ENCODE measurements around the gene IRF3. TPM values are rescaled to one million over a fixed set of nuclear protein-coding genes. Genes with fewer than 3 reads are reported as not detected.

The IRF3 gene
- total RNA-seq, 1 experiment from 2014 or later, result 81.7 TPM

DNA sequence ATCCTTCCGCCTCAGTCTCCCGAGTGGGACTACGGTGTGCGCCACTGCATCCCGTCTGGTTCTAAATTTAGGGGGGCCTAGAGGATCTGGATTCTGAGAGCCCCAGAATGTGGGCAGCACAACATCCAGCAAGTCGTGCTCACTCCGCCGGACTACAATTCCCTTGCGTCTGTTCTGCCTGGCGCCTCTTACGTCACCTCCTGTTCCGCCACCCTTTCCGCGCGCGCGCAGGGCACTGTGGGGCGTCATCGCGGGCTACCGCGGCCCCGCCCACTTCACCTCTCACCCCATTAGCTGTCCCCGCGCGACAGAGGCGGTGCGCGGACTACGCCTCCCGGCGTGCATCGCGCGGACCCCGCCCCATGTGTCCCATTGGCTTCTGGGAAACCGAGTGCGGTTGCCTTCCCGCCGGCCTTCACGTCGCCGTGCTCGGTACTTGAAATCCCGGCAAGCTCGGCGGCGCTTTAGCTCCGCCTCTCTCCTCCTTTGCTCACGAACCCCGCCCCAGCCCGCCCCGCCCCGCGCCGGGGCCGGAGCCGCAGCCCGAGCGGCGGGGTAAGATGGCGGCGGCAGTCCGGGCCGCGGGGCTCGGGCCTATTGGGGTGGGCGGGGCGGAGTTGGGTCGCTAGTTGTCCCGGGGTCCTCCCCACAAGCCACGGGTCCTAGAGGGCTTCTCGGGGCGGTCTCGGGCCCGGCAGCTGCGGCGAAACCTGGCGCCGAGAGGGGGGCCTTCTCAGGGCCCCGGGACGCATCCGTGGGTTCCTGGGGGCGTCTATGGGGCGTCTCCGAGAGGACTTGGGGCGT is 23.8 kb downstream of the IRF3 start, which contains the start of gene SCAF1:
Gene SCAF1 (plus strand): TSS at position 522 of the 804 bp plus-strand sequence. CDS start 2,818 bp downstream, outside the sequence.
- no peaks in the 10 kb centered on the region for H3K9me3 ChIP-seq (ENCODE audit: low read depth, low read length, poor library complexity, severe bottlenecking)
- peaks cover 40% of the 10 kb centered on the region for H3K4me1 ChIP-seq (ENCODE audit: insufficient read depth, low read length, poor library complexity, severe bottlenecking)
- no peaks in the 10 kb centered on the region for H3K27me3 ChIP-seq (replicated peaks; ENCODE audit: insufficient read depth, low read depth, low read length, poor library complexity)
- H3K27ac ChIP-seq (ENCODE audit: low read depth, low read length, poor library complexity, severe bottlenecking), result peak within 1 kb of the TSS; percentile 98
- H3K36me3 ChIP-seq (ENCODE audit: insufficient read depth, low read length, poor library complexity, severe bottlenecking), result peaks cover 20% of the 10 kb centered on the region
- CTCF ChIA-PET, result interaction anchor here (0.5 to 0.6 kb wide), 2 partner anchors 81 to 458 kb away, joined by 3 to 6 read pairs; no protein-coding TSS in a partner anchor
- intact Hi-C loops (cut with micrococcal nuclease; ENCODE audit: unreplicated experiment), result loop anchor here (2.0 kb wide), 1 partner anchor 49 kb away; no protein-coding TSS in a partner anchor
- H3K4me3 ChIP-seq (ENCODE audit: low read depth, low read length, poor library complexity, severe bottlenecking), result peak within 1 kb of the TSS; percentile 82
- POLR2A ChIA-PET (ENCODE audit: low non-redundant PET), result interaction anchor here (0.7 kb wide), 1 partner anchor 35 kb away, joined by 5 read pairs; the partner anchor contains the start of gene PRMT1
- TF ChIP-seq EZH2 (IDR thresholded peaks at IDR 0.05; ENCODE audit: borderline replicate concordance, low read depth, low read length, poor library complexity, severe bottlenecking), result no peak
- TF ChIP-seq, protein P1, sequence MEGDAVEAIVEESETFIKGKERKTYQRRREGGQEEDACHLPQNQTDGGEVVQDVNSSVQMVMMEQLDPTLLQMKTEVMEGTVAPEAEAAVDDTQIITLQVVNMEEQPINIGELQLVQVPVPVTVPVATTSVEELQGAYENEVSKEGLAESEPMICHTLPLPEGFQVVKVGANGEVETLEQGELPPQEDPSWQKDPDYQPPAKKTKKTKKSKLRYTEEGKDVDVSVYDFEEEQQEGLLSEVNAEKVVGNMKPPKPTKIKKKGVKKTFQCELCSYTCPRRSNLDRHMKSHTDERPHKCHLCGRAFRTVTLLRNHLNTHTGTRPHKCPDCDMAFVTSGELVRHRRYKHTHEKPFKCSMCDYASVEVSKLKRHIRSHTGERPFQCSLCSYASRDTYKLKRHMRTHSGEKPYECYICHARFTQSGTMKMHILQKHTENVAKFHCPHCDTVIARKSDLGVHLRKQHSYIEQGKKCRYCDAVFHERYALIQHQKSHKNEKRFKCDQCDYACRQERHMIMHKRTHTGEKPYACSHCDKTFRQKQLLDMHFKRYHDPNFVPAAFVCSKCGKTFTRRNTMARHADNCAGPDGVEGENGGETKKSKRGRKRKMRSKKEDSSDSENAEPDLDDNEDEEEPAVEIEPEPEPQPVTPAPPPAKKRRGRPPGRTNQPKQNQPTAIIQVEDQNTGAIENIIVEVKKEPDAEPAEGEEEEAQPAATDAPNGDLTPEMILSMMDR (conservative IDR thresholded peaks at IDR 0.05; ENCODE audit: low read depth, low read length), result no peak
- peak; percentile 100 for DNase-seq (ENCODE audit: low spot score)
- BruUV-seq (replicated peaks), result no TSS peak

DNA sequence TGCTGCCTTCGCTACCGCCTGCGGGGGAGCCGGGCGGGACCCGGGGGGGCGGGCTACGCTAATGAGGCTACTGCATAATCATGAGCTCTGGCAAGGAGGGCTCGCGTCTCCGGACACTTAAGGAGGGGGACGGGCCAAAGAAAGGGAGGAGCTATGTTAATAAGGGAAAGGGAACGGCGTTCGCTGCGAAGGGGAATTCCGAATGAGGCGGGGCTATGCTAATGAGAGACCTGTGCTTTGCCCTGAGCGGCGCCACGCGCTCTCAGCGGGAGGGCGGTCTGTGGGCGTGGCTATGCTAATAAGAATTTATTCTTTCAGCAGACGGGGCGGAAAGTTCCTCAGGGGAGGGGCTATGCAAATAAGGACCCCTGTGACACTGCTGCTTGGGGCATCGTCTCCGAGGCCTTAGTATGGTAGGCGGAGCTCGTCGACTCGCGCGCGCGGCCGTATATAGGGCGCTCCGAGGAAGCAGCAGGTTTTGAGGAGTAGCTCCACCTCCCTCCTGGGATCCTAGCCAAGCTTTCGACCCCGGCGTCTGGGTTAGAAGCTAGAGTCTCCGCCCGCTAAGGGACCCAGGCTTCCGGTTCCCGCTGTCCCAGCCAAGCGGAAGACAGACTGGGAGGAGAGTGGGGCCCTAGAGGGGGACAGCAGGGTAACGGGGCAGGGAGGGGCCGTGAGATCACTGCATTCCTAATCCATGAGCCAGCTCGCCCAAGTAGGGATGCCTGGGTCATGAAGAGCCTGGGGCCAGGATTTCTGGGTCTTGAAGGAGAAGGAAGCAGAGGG is 25.4 kb downstream of the IRF3 start, which contains the start of gene RRAS:
Gene RRAS (minus strand): TSS at position 31 of the 786 bp plus-strand sequence. CDS start 45 bp downstream, outside the sequence.
- TF ChIP-seq, protein P1 (conservative IDR thresholded peaks at IDR 0.05; ENCODE audit: low read depth, low read length), result no peak
- TF ChIP-seq EZH2 (IDR thresholded peaks at IDR 0.05; ENCODE audit: borderline replicate concordance, low read depth, low read length, poor library complexity, severe bottlenecking), result no peak
- POLR2A ChIA-PET (ENCODE audit: low non-redundant PET), result interaction anchor here (0.5 to 1.0 kb wide), 8 partner anchors 9 to 1099 kb away, joined by 3 to 11 read pairs (median 6); partner anchors contain the start of genes ATF5, NOSIP and NUP62
- CTCF ChIA-PET, result interaction anchor here (0.5 to 0.6 kb wide), 3 partner anchors 196 to 672 kb away, joined by 3 to 17 read pairs (median 9); no protein-coding TSS in a partner anchor
- Histone ChIP-seq H3K36me3 (ENCODE audit: insufficient read depth, low read length, poor library complexity, severe bottlenecking) (peaks cover 7% of the 10 kb centered on the region), H3K4me1 (ENCODE audit: insufficient read depth, low read length, poor library complexity, severe bottlenecking) (peaks cover 40% of the 10 kb centered on the region), H3K4me3 (ENCODE audit: low read depth, low read length, poor library complexity, severe bottlenecking) (peak within 1 kb of the TSS; percentile 59), H3K27ac (ENCODE audit: low read depth, low read length, poor library complexity, severe bottlenecking) (peak within 1 kb of the TSS; percentile 98), H3K9me3 (ENCODE audit: low read depth, low read length, poor library complexity, severe bottlenecking) (no peaks in the 10 kb centered on the region), H3K27me3 (replicated peaks; ENCODE audit: insufficient read depth, low read depth, low read length, poor library complexity) (no peaks in the 10 kb centered on the region)
- no TSS peak for BruUV-seq (replicated peaks)
- DNase-seq (ENCODE audit: low spot score), result peak; percentile 100
- intact Hi-C loops (cut with micrococcal nuclease; ENCODE audit: unreplicated experiment), result loop anchor here (2.0 kb wide), 1 partner anchor 48 kb away; no protein-coding TSS in a partner anchor

Measured in A673 (cell line).